Thoracic aorta (tissue), 2 donors: Measurements from ENCODE around the gene LYPLA2. TPM values are rescaled to one million over a fixed set of nuclear protein-coding genes. Genes with fewer than 3 reads are reported as not detected.
A peak's percentile ranks its signal among the peaks of the same experiment; 100 is the strongest.

Experiments
- ATAC-seq: fragments of 150-250 bp; one replicate; pipeline ENCODE4 v1.8.0; 2017; ENCODE audit warnings: low read depth; ENCODE audit not compliant: insufficient number of reproducible peaks, low FRiP score
- DNase-seq: peaks from one replicate; pipeline ENCODE4 v3.0.0-alpha.2; 2020; ENCODE audit warnings: low spot score
- H3K27ac ChIP-seq, 2 donors: fragments of 200-600 bp; sonication (generic); 1 replicate in 1 of 2; 2 replicates in 1 of 2; pipeline ENCODE4 v1.5.1; 2016; ENCODE audit warnings: mild to moderate bottlenecking in 2 of 2, moderate library complexity in 2 of 2
- H3K27me3 ChIP-seq: fragments of 200-600 bp; sonication (generic); replicated peaks from 2 replicates; pipeline ENCODE4 v1.6.0; 2016; ENCODE audit warnings: mild to moderate bottlenecking; ENCODE audit not compliant: insufficient read depth
- H3K36me3 ChIP-seq: fragments of 200-600 bp; sonication (generic); one replicate; pipeline ENCODE4 v1.5.1; 2016
- H3K4me1 ChIP-seq, 2 donors: fragments of 200-600 bp; sonication (generic); 1 replicate in 1 of 2; 2 replicates in 1 of 2; pipeline versions ENCODE4 v1.5.1 to v1.6.0; 2016; ENCODE audit warnings: low read depth in 2 of 2, mild to moderate bottlenecking in 1 of 2; ENCODE audit not compliant: control insufficient read depth in 1 of 2
- H3K4me3 ChIP-seq: fragments of 200-600 bp; sonication (generic); 2 replicates; pipeline ENCODE4 v1.5.1; 2016; ENCODE audit warnings: mild to moderate bottlenecking
- H3K9me3 ChIP-seq: fragments of 200-600 bp; sonication (generic); 2 replicates; pipeline ENCODE4 v1.5.1; 2016
- CTCF ChIP-seq: fragments of 200-600 bp; sonication (generic); IDR thresholded peaks from one replicate; pipeline ENCODE4 v1.5.1; 2019; ENCODE audit warnings: antibody characterized with exemption
- total RNA-seq, 2 donors: library from RNA; depleted of rRNA; stranded (reverse); fragments of >200 nt; gene quantifications; one replicate each; pipeline versions ENCODE4 v1.1.0 to v1.2.3, GENCODE V29; 2016

LYPLA2 gene
- total RNA-seq, 2 donors from 2014 or later: 29.6 to 37.2 TPM

- DNase-seq (no peak), ATAC-seq (no peak)
- no peak overlapping the region for H3K27ac ChIP-seq
- peaks cover 3% of the 10 kb centered on the region for H3K36me3 ChIP-seq
- H3K27me3 ChIP-seq: no peaks in the 10 kb centered on the region
- peaks cover 11 to 24% of the 10 kb centered on the region in 2 donors for H3K4me1 ChIP-seq
- no peak for TF ChIP-seq CTCF
- no peak overlapping the region for H3K4me3 ChIP-seq
- H3K9me3 ChIP-seq: no peaks in the 10 kb centered on the region
Observed at GRCh38 chr1:23745515-23745914, 45.4 kb upstream of the LYPLA2 start.

GRCh38 chr1:23748016-23748415 lies 42.9 kb upstream of the LYPLA2 start:
- Histone ChIP-seq H3K4me3 (no peak overlapping the region), H3K36me3 (peaks cover 28% of the 10 kb centered on the region), H3K9me3 (no peaks in the 10 kb centered on the region), H3K4me1 (peaks cover 11 to 18% of the 10 kb centered on the region in 2 donors), H3K27me3 (no peaks in the 10 kb centered on the region), H3K27ac (no peak overlapping the region)
- ATAC-seq: no peak
- TF ChIP-seq CTCF: no peak
- no peak for DNase-seq

- Histone ChIP-seq H3K27ac (no peak overlapping the region), H3K9me3 (no peaks in the 10 kb centered on the region), H3K4me1 (no peaks in the 10 kb centered on the region), H3K27me3 (no peaks in the 10 kb centered on the region), H3K4me3 (no peak overlapping the region), H3K36me3 (peaks cover 60% of the 10 kb centered on the region)
- DNase-seq: no peak
- TF ChIP-seq CTCF: peak; percentile 18
- ATAC-seq: no peak
Observed at GRCh38 chr1:23751050-23751814, 39.7 kb upstream of the LYPLA2 start.

- DNase-seq (no peak), ATAC-seq (no peak)
- Histone ChIP-seq H3K4me3 (no peak overlapping the region), H3K27me3 (no peaks in the 10 kb centered on the region), H3K36me3 (peaks cover 66% of the 10 kb centered on the region), H3K27ac (no peak overlapping the region), H3K9me3 (no peaks in the 10 kb centered on the region), H3K4me1 (no peaks in the 10 kb centered on the region)
- TF ChIP-seq CTCF: no peak
Observed at GRCh38 chr1:23751815-23752200, 39.1 kb upstream of the LYPLA2 start.

GRCh38 chr1:23752909-23753308 lies 38.0 kb upstream of the LYPLA2 start:
- TF ChIP-seq CTCF: no peak
- ATAC-seq: no peak
- H3K4me3 ChIP-seq: no peak overlapping the region
- H3K4me1 ChIP-seq: no peaks in the 10 kb centered on the region
- H3K9me3 ChIP-seq: no peaks in the 10 kb centered on the region
- DNase-seq: no peak
- H3K36me3 ChIP-seq: peaks cover 77% of the 10 kb centered on the region
- H3K27ac ChIP-seq: no peak overlapping the region
- H3K27me3 ChIP-seq: no peaks in the 10 kb centered on the region
